HFFc6 (cell line): Measurements from ENCODE around the gene ATP13A5. TPM values are rescaled to one million over a fixed set of nuclear protein-coding genes. Genes with fewer than 3 reads are reported as not detected.

Source experiments
- DNase-seq: peaks from one replicate; pipeline ENCODE4 v3.0.0-alpha.2; 2018
- H3K27ac Mint-ChIP-seq: 2 replicates; pipeline ENCODE4 v1.8.0; 2020; ENCODE audit warnings: mild to moderate bottlenecking, mixed read lengths
- H3K27me3 Mint-ChIP-seq: 2 replicates; pipeline ENCODE4 v1.8.0; 2021; ENCODE audit warnings: mild to moderate bottlenecking, moderate library complexity, mixed read lengths; ENCODE audit not compliant: insufficient read depth
- H3K36me3 Mint-ChIP-seq: 2 replicates; pipeline ENCODE4 v1.8.0; 2021; ENCODE audit warnings: low read depth, mixed read lengths
- H3K4me1 Mint-ChIP-seq: 2 replicates; pipeline ENCODE4 v1.8.0; 2020; ENCODE audit warnings: low read depth, mixed read lengths
- H3K4me3 Mint-ChIP-seq: 2 replicates; pipeline ENCODE4 v1.8.0; 2020; ENCODE audit warnings: mild to moderate bottlenecking, moderate library complexity, mixed read lengths
- H3K9me3 Mint-ChIP-seq: 2 replicates; pipeline ENCODE4 v1.8.0; 2020; ENCODE audit warnings: mild to moderate bottlenecking, mixed read lengths
- total RNA-seq, 6 experiments: library from RNA; stranded (reverse); fragmentation: NEBNext Ultra II Directional; extraction: Animal tissue kit (Norgen Biotek cat#: 25700); gene quantifications; 2 replicates in 1 of 6; 3 replicates in 5 of 6; pipeline ENCODE4 v1.2.3, GENCODE V29; 2021
- TF ChIP-seq, protein P1 (sequence below): fragments of 200-600 bp; sonication (generic); IDR thresholded peaks from 2 replicates; pipeline ENCODE4 v1.5.0; 2021; ENCODE audit warnings: antibody characterized with exemption, mild to moderate bottlenecking

ATP13A5 gene
- total RNA-seq, 6 experiments from 2014 or later = not detected

DNA sequence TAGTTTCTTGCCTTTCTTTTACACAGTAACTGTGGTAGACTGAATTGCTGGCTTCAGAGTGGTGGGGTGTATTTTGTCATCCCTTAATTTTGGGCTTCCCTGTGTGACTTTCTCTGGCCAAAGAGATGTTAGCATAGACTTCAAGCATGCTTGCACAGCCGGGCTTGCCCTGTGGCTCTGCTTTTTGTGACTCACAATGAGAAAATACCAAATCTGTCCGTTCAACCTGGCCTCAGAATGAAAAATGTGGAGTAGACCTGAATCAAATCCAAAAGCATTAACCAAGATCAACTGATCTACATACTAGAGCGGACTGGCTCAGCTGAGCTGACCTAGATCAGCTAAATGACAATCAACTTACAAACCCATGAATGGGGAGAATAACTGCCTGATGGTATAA lies 86.2 kb downstream of the ATP13A5 start:
- H3K27me3 Mint-ChIP-seq = no peaks in the 10 kb centered on the region
- no peak for DNase-seq
- no peaks in the 10 kb centered on the region for H3K36me3 Mint-ChIP-seq
- H3K9me3 Mint-ChIP-seq = peaks cover 45% of the 10 kb centered on the region
- no peak overlapping the region for H3K27ac Mint-ChIP-seq
- H3K4me1 Mint-ChIP-seq = no peaks in the 10 kb centered on the region
- H3K4me3 Mint-ChIP-seq = no peak overlapping the region
- TF ChIP-seq, protein P1, sequence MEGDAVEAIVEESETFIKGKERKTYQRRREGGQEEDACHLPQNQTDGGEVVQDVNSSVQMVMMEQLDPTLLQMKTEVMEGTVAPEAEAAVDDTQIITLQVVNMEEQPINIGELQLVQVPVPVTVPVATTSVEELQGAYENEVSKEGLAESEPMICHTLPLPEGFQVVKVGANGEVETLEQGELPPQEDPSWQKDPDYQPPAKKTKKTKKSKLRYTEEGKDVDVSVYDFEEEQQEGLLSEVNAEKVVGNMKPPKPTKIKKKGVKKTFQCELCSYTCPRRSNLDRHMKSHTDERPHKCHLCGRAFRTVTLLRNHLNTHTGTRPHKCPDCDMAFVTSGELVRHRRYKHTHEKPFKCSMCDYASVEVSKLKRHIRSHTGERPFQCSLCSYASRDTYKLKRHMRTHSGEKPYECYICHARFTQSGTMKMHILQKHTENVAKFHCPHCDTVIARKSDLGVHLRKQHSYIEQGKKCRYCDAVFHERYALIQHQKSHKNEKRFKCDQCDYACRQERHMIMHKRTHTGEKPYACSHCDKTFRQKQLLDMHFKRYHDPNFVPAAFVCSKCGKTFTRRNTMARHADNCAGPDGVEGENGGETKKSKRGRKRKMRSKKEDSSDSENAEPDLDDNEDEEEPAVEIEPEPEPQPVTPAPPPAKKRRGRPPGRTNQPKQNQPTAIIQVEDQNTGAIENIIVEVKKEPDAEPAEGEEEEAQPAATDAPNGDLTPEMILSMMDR = no peak

DNA sequence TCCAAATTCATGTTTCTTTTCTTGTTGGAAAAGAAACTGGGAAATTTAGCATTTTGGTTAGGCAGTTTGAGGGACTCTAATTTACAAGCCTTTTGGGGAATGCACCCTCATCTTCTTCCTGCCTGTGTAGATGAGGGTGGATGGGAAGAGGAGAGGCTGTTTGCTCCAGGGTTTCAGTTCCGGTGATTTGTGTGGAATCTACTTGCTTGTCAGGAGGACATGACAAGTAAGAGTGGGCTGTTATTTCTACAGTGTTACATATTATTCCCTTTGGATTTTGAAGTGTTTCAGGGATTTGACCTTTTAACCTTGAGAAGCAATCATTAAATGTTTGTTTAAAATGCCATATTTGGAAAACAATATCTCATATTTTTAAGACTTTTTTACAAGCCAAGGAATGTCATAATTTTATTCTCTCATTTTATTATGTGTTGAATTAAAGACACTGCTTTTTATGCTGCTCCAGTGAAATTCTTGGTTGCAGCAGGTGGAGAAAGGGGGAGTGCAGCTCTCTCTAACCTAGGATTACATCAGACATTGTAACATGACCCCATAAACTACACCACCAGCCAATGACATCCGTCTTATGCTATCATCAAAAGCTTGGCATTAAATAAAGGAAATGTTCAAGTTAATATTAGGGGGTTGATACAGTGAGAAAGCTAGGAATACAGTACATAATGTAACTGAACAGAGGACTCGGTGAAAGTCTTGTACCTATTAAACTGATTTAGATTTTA lies 107.3 kb downstream of the ATP13A5 start:
- H3K4me1 Mint-ChIP-seq = no peaks in the 10 kb centered on the region
- H3K36me3 Mint-ChIP-seq = no peaks in the 10 kb centered on the region
- TF ChIP-seq, protein P1 = no peak
- no peak overlapping the region for H3K27ac Mint-ChIP-seq
- H3K27me3 Mint-ChIP-seq = no peaks in the 10 kb centered on the region
- H3K4me3 Mint-ChIP-seq = no peak overlapping the region
- peaks cover 21% of the 10 kb centered on the region for H3K9me3 Mint-ChIP-seq
- no peak for DNase-seq

DNA sequence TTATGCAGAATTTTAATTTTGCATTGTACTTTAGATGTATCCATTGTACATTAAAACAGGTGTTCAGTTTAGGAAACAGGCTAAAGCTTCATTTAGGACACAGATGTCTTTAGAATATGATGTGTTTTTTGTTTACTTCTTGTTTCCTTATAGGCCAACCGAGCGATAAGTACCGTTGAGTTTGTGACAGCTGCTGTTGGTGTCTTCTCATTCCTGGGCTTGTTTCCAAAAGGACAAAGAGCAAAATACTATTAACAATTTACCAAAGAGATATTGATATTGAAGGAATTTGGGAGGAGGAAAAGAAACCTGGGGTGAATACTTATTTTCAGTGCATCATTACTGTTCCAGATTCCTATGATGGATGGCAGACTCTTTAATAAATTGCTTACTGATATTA lies 108.1 kb downstream of the ATP13A5 start:
- Mint-ChIP-seq H3K36me3 (no peaks in the 10 kb centered on the region), H3K27me3 (no peaks in the 10 kb centered on the region), H3K9me3 (peaks cover 21% of the 10 kb centered on the region), H3K27ac (no peak overlapping the region), H3K4me1 (no peaks in the 10 kb centered on the region), H3K4me3 (no peak overlapping the region)
- DNase-seq = no peak
- TF ChIP-seq, protein P1 = no peak

DNA sequence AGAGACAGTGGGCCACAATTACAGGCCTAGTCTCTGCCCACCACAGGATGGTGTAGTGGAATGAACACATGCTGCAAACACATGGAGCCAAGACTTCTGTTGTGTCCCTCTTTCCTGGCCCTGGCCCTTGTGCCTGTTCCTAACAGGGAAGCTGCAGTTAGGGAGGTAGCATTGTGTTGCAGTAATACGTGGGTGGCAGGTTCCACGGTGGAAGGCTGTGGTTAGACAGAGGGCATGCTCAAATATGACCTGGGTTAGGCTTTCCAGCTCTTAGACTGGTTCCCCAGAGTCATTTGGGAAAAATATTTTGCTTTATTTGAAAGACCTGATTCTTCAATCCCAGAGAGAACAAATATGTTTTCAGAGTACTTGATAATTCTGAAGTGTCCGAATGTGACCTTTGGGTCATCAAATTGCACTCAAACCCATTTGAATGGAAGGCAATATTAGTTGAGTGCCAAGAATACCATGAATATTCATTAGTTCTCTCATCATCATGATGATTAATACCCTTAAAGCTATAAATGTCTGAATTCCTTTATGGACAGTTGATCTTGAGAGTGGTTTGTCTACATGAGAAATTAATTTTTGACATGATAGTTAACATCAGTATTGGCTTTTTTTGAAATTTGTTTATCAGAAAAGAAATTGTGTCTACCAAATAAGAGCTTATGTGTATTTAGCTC lies 109.1 kb downstream of the ATP13A5 start:
- Mint-ChIP-seq H3K27ac (no peak overlapping the region), H3K4me3 (no peak overlapping the region), H3K36me3 (no peaks in the 10 kb centered on the region), H3K4me1 (no peaks in the 10 kb centered on the region), H3K27me3 (no peaks in the 10 kb centered on the region), H3K9me3 (peaks cover 14% of the 10 kb centered on the region)
- TF ChIP-seq, protein P1 = no peak
- DNase-seq = no peak

DNA sequence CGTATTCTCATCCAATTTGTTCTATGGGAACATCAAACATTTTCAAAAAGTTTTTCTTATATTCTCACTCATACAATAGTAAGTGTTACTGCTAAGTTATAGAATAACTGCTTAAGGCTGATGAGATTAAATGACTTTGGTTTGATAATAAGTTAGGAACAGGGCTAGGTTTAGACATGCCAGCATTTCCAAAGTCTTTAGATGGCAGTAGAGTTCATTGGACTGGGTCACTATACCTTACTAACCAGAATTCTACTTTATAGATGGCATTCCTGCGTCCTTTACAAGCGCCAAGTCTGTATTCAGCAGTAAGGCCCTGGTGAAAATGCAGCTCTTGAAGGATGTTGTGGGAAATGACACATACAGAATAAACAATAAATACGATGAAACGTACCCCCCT lies 115.8 kb downstream of the ATP13A5 start:
- Mint-ChIP-seq H3K27me3 (no peaks in the 10 kb centered on the region), H3K4me3 (no peak overlapping the region), H3K27ac (no peak overlapping the region), H3K36me3 (no peaks in the 10 kb centered on the region), H3K4me1 (no peaks in the 10 kb centered on the region), H3K9me3 (peaks cover 6% of the 10 kb centered on the region)
- TF ChIP-seq, protein P1 = no peak
- no peak for DNase-seq
